Measurements from ENCODE around the gene ANKHD1. TPM values are rescaled to one million over a fixed set of nuclear protein-coding genes. Genes with fewer than 3 reads are reported as not detected.
A peak's percentile ranks its signal among the peaks of the same experiment; 100 is the strongest.

ANKHD1 gene, protein sequence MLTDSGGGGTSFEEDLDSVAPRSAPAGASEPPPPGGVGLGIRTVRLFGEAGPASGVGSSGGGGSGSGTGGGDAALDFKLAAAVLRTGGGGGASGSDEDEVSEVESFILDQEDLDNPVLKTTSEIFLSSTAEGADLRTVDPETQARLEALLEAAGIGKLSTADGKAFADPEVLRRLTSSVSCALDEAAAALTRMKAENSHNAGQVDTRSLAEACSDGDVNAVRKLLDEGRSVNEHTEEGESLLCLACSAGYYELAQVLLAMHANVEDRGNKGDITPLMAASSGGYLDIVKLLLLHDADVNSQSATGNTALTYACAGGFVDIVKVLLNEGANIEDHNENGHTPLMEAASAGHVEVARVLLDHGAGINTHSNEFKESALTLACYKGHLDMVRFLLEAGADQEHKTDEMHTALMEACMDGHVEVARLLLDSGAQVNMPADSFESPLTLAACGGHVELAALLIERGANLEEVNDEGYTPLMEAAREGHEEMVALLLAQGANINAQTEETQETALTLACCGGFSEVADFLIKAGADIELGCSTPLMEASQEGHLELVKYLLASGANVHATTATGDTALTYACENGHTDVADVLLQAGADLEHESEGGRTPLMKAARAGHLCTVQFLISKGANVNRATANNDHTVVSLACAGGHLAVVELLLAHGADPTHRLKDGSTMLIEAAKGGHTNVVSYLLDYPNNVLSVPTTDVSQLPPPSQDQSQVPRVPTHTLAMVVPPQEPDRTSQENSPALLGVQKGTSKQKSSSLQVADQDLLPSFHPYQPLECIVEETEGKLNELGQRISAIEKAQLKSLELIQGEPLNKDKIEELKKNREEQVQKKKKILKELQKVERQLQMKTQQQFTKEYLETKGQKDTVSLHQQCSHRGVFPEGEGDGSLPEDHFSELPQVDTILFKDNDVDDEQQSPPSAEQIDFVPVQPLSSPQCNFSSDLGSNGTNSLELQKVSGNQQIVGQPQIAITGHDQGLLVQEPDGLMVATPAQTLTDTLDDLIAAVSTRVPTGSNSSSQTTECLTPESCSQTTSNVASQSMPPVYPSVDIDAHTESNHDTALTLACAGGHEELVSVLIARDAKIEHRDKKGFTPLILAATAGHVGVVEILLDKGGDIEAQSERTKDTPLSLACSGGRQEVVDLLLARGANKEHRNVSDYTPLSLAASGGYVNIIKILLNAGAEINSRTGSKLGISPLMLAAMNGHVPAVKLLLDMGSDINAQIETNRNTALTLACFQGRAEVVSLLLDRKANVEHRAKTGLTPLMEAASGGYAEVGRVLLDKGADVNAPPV (N-terminal part only)
- total RNA-seq (10 to 100 TPM; 56.0 to 77.7 (median 64.0) TPM), polyA plus RNA-seq (10 to 100 TPM; 56.4 to 76.1 TPM)

GRCh38 chr5:140401362-140402257 lies at the start of gene ANKHD1:
ANKHD1 (plus strand) TSS chr5:140401833; CDS start chr5:140401968, 135 bp downstream.
- peak within 1 kb of the TSS; percentile 97 to 99 (median 98) for H3K4me3 ChIP-seq
- peaks cover 0 to 26% (median 3%) of the 10 kb centered on the region in 3 donors for H3K4me1 ChIP-seq
- intact Hi-C loops (cut with DNase I): no loop called here
- FAIRE-seq (peak; percentile 96), ATAC-seq (peak; percentile 82 to 93 (median 85)), DNase-seq (peak; percentile 94 to 99 (median 98))
- no peaks in the 10 kb centered on the region for H3K9me3 ChIP-seq
- TF ChIP-seq, protein P1, sequence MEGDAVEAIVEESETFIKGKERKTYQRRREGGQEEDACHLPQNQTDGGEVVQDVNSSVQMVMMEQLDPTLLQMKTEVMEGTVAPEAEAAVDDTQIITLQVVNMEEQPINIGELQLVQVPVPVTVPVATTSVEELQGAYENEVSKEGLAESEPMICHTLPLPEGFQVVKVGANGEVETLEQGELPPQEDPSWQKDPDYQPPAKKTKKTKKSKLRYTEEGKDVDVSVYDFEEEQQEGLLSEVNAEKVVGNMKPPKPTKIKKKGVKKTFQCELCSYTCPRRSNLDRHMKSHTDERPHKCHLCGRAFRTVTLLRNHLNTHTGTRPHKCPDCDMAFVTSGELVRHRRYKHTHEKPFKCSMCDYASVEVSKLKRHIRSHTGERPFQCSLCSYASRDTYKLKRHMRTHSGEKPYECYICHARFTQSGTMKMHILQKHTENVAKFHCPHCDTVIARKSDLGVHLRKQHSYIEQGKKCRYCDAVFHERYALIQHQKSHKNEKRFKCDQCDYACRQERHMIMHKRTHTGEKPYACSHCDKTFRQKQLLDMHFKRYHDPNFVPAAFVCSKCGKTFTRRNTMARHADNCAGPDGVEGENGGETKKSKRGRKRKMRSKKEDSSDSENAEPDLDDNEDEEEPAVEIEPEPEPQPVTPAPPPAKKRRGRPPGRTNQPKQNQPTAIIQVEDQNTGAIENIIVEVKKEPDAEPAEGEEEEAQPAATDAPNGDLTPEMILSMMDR (IDR thresholded peaks at IDR 0.05): no peak
- no peaks in the 10 kb centered on the region for H3K27me3 ChIP-seq
- 0% methylated on average over 69 to 83 of the region's 83 CpGs for WGBS, 2 donors
- H3K36me3 ChIP-seq: no peaks in the 10 kb centered on the region
- H3K27ac ChIP-seq: peak within 1 kb of the TSS; percentile 92 to 96 (median 94)

DNA sequence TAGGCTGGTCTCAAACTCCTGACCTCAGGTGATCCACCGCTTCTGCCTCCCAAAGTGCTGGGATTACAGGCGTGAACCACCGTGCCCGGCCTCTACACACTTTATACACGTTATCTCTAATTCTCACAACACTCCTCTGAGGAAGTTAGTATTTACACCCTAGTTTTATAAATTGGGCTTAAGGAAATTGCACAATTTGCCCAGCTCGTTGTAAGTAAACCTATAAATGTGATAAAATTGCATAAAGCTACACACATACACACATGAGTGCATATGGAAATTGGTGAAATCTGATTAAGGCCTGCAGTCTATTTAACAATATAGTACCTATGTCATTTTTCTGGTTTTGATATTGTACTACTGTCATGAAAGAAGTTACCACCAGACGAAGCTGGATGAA lies 46.1 kb upstream of the ANKHD1 start:
- Histone ChIP-seq H3K4me1 (no peaks in the 10 kb centered on the region), H3K4me3 (no peak overlapping the region), H3K27me3 (no peaks in the 10 kb centered on the region), H3K9me3 (no peaks in the 10 kb centered on the region), H3K27ac (no peak overlapping the region), H3K36me3 (no peaks in the 10 kb centered on the region)
- FAIRE-seq (no peak), DNase-seq (no peak), ATAC-seq (no peak)
- TF ChIP-seq, protein P1 (IDR thresholded peaks at IDR 0.05): no peak
- 83 to 88% methylated on average over 7 of the region's 7 CpGs for WGBS, 2 donors
- intact Hi-C loops (cut with DNase I): no loop called here

GRCh38 chr5:140356853-140357725 lies 44.5 kb upstream of the ANKHD1 start:
- peak overlapping the region in 1 of 4 donors; percentile 14 for H3K4me3 ChIP-seq
- no peaks in the 10 kb centered on the region for H3K27me3 ChIP-seq
- intact Hi-C loops (cut with DNase I): no loop called here
- 26 to 31% methylated on average over 10 of the region's 10 CpGs for WGBS, 2 donors
- peak in 3 of 4 donors; percentile 7 to 35 (median 8) for ATAC-seq
- no peaks in the 10 kb centered on the region for H3K9me3 ChIP-seq
- FAIRE-seq: no peak
- no peaks in the 10 kb centered on the region for H3K36me3 ChIP-seq
- TF ChIP-seq, protein P1 (IDR thresholded peaks at IDR 0.05): no peak
- no peaks in the 10 kb centered on the region for H3K4me1 ChIP-seq
- no peak overlapping the region for H3K27ac ChIP-seq
- no peak for DNase-seq

Data from pancreas (tissue), 10 donors.